SHP77 (cell line): ENCODE measurements around the gene GMEB2.
A peak's percentile ranks its signal among the peaks of the same experiment; 100 is the strongest.

ENCODE experiments used
- DNase-seq, 2 experiments: peaks; one replicate each; lab custom pipeline; 2025; lab: John Stamatoyannopoulos, UW

GMEB2 gene

GRCh38 chr20:63558804-63559484, 68.0 kb downstream of the GMEB2 start:
- DNase-seq: no peak

GRCh38 chr20:63557481-63557891, 69.4 kb downstream of the GMEB2 start:
- no peak for DNase-seq

- DNase-seq: no peak
Observed at GRCh38 chr20:63556873-63557478, 69.9 kb downstream of the GMEB2 start.

GRCh38 chr20:63555661-63556381, 71.1 kb downstream of the GMEB2 start:
- peak; percentile 70 to 87 for DNase-seq

- DNase-seq: no peak
Observed at GRCh38 chr20:63554361-63555278, 72.3 kb downstream of the GMEB2 start.

- DNase-seq: no peak
Observed at GRCh38 chr20:63553933-63554290, 73.0 kb downstream of the GMEB2 start, which contains the start of gene FNDC11. TSS of gene FNDC11 (plus strand) at chr20:63554159. CDS start at chr20:63555664, 1,505 bp downstream.

GRCh38 chr20:63553251-63553932, 73.5 kb downstream of the GMEB2 start:
- DNase-seq: peak in 1 of 2 experiments; percentile 43

- DNase-seq: no peak
Observed at GRCh38 chr20:63552481-63553249, 74.2 kb downstream of the GMEB2 start.

- no peak for DNase-seq
Observed at GRCh38 chr20:63551068-63551467, 75.8 kb downstream of the GMEB2 start.

- no peak for DNase-seq
Observed at GRCh38 chr20:63549679-63550282, 77.1 kb downstream of the GMEB2 start.

GRCh38 chr20:63549019-63549418, 77.9 kb downstream of the GMEB2 start:
- DNase-seq: no peak

- DNase-seq: no peak
Observed at GRCh38 chr20:63548542-63548941, 78.4 kb downstream of the GMEB2 start.

GRCh38 chr20:63547725-63548480, 79.0 kb downstream of the GMEB2 start, which contains the start of gene SRMS:
TSS of gene SRMS (minus strand) at chr20:63547749. CDS start at chr20:63547463, 286 bp downstream.
- no peak for DNase-seq

- no peak for DNase-seq
Observed at GRCh38 chr20:63546956-63547724, 79.8 kb downstream of the GMEB2 start.

- DNase-seq: no peak
Observed at GRCh38 chr20:63546256-63546955, 80.5 kb downstream of the GMEB2 start.

- no peak for DNase-seq
Observed at GRCh38 chr20:63545814-63546213, 81.1 kb downstream of the GMEB2 start.

- no peak for DNase-seq
Observed at GRCh38 chr20:63544958-63545516, 81.9 kb downstream of the GMEB2 start.
